Endothelial cell of umbilical vein (primary cell): ENCODE measurements around the gene SLC23A1. TPM values are rescaled to one million over a fixed set of nuclear protein-coding genes. Genes with fewer than 3 reads are reported as not detected.
A peak's percentile ranks its signal among the peaks of the same experiment; 100 is the strongest.

ENCODE experiments used
- BruUV-seq: library from RNA; stranded (reverse); fragments of 400-500 nt; replicated peaks from 2 replicates; lab custom pipeline; 2021; lab: Mats Ljungman, UMichigan
- CTCF ChIA-PET: fragments of 300-600, 350-600 bp; sonication (Branson Sonifier 250); formaldehyde crosslinking; loops from one replicate; lab custom pipeline; 2021; ENCODE audit warnings: antibody characterized with exemption, inconsistent platforms; lab: Charles Lee
- POLR2A ChIA-PET: fragments of 300-600, 350-600 bp; sonication (Branson Sonifier 250); formaldehyde crosslinking; loops from one replicate; lab custom pipeline; 2021; ENCODE audit warnings: antibody characterized with exemption, inconsistent platforms; lab: Charles Lee
- DNase-seq: peaks from one replicate; pipeline ENCODE4 v3.0.0-alpha.2; 2011; ENCODE audit warnings: low read depth, low spot score
- FAIRE-seq: peaks from 2 replicates; lab custom pipeline; 2011; peaks lifted over from hg19 to GRCh38; lab: Jason Lieb, UNC
- H2AFZ ChIP-seq: 2 replicates; pipeline ENCODE4 v1.6.0; 2012; ENCODE audit warnings: low read depth, low read length, control low read depth, inconsistent platforms
- H3K27ac ChIP-seq: 2 replicates; pipeline ENCODE4 v1.5.1; 2011; ENCODE audit warnings: low read depth, mild to moderate bottlenecking, control low read depth, low read length, moderate library complexity; ENCODE audit not compliant: insufficient read depth
- H3K27me3 ChIP-seq, 2 experiments: 2 replicates each; pipeline versions ENCODE4 v1.6.0 to v1.6.1; 2011; ENCODE audit warnings: low read length in 2 of 2, mixed read lengths in 1 of 2; ENCODE audit not compliant: control insufficient read depth in 2 of 2, insufficient read depth in 2 of 2
- H3K36me3 ChIP-seq, 2 experiments: 2 replicates in 1 of 2; 3 replicates in 1 of 2; pipeline ENCODE4 v1.5.1; 2011; ENCODE audit warnings: low read length in 2 of 2, mild to moderate bottlenecking in 1 of 2, moderate library complexity in 1 of 2; ENCODE audit not compliant: control insufficient read depth in 2 of 2, insufficient read depth in 2 of 2; ENCODE audit errors: extremely low read depth in 1 of 2
- H3K4me1 ChIP-seq: 3 replicates; pipeline ENCODE4 v1.5.1; 2011; ENCODE audit warnings: mild to moderate bottlenecking, low read length; ENCODE audit not compliant: control insufficient read depth, insufficient read depth; ENCODE audit errors: extremely low read depth
- H3K4me2 ChIP-seq: 2 replicates; pipeline ENCODE4 v1.6.1; 2011; ENCODE audit warnings: low read length, control low read depth, mixed read lengths; ENCODE audit not compliant: insufficient read depth
- H3K4me3 ChIP-seq, 3 experiments: fragments of 200-600 bp in 1 of 3; sonication (generic), shearing (Covaris generic) in 1 of 3; replicated peaks in 1 of 3; 2 replicates each; pipeline ENCODE4 v1.5.1; 2011 to 2016; ENCODE audit warnings: control low read depth in 3 of 3, low read length in 3 of 3, mild to moderate bottlenecking in 2 of 3, inconsistent platforms in 1 of 3, low read depth in 1 of 3, moderate library complexity in 1 of 3; ENCODE audit not compliant: insufficient read depth in 1 of 3
- H3K79me2 ChIP-seq: 2 replicates; pipeline ENCODE4 v1.6.0; 2012; ENCODE audit warnings: low read length, inconsistent platforms; ENCODE audit not compliant: control insufficient read depth, insufficient read depth
- H3K9ac ChIP-seq: replicated peaks from 2 replicates; pipeline ENCODE3; 2011; ENCODE audit warnings: low read length, control low read depth; ENCODE audit not compliant: insufficient read depth; ENCODE audit errors: extremely low read depth
- H3K9me1 ChIP-seq: replicated peaks from 3 replicates; pipeline ENCODE4 v1.6.0; 2011; ENCODE audit warnings: mild to moderate bottlenecking, low read length; ENCODE audit not compliant: control insufficient read depth, insufficient read depth; ENCODE audit errors: extremely low read depth
- H3K9me3 ChIP-seq: replicated peaks from 2 replicates; pipeline ENCODE4 v1.5.1; 2012; ENCODE audit warnings: low read length, inconsistent platforms; ENCODE audit not compliant: control insufficient read depth, insufficient read depth
- H4K20me1 ChIP-seq: replicated peaks from 2 replicates; pipeline ENCODE3; 2011; ENCODE audit warnings: mild to moderate bottlenecking, low read length; ENCODE audit not compliant: control insufficient read depth, insufficient read depth; ENCODE audit errors: extremely low read depth
- EZH2 ChIP-seq: IDR thresholded peaks from 2 replicates; pipeline ENCODE4 v1.6.1; 2012; ENCODE audit warnings: borderline replicate concordance, low read depth, mild to moderate bottlenecking, moderate library complexity, low read length, inconsistent platforms; ENCODE audit not compliant: severe bottlenecking
- MYC ChIP-seq: IDR thresholded peaks from one replicate; pipeline ENCODE4 v1.6.1; 2011; ENCODE audit warnings: mild to moderate bottlenecking, low read depth, low read length
- dilution Hi-C: fragments of 300-500 bp; cut with MboI; formaldehyde crosslinking; loops from one replicate; pipeline ENCODE4 v1.15.0; 2019; ENCODE audit warnings: low sequenced_read_pairs; ENCODE audit not compliant: extremely low pct_ligation_motif_present
- intact Hi-C: fragments of 100-400 bp; cut with micrococcal nuclease; formaldehyde crosslinking; loops from one replicate; pipeline ENCODE4 v1.10.0; 2022
- polyA plus RNA-seq, 4 experiments: library from polyadenylated mRNA; depleted of rRNA in 3 of 4; stranded (reverse) in 3 of 4; unstranded in 1 of 4; fragments of >200 nt; gene quantifications; 2 replicates each; pipeline versions ENCODE4 v1.2.1 to v1.2.3, GENCODE V29; 2011 to 2012; ENCODE audit warnings: missing spikeins in 1 of 4
- total RNA-seq: library from RNA; stranded (reverse); gene quantifications from 2 replicates; pipeline ENCODE4 v1.2.3, GENCODE V29; 2021
- TF ChIP-seq, protein P1 (sequence below): IDR thresholded peaks from 2 replicates; pipeline ENCODE4 v1.6.1; 2011; ENCODE audit not compliant: insufficient read depth, insufficient read length
- TF ChIP-seq, protein P2 (sequence below), 2 donors: IDR thresholded peaks; 1 replicate in 1 of 2; 2 replicates in 1 of 2; pipeline ENCODE4 v1.5.1; 2011; ENCODE audit warnings: low read length in 2 of 2, mild to moderate bottlenecking in 2 of 2, moderate library complexity in 2 of 2, control low read depth in 1 of 2, inconsistent platforms in 1 of 2, low read depth in 1 of 2; ENCODE audit not compliant: insufficient read depth in 1 of 2; ENCODE audit errors: extremely low read depth in 1 of 2

The SLC23A1 gene
- total and polyA plus RNA-seq, 2 donors (not counting 3 experiments of a cell fraction or from before 2014, with no cell fraction given) = not detected

DNA sequence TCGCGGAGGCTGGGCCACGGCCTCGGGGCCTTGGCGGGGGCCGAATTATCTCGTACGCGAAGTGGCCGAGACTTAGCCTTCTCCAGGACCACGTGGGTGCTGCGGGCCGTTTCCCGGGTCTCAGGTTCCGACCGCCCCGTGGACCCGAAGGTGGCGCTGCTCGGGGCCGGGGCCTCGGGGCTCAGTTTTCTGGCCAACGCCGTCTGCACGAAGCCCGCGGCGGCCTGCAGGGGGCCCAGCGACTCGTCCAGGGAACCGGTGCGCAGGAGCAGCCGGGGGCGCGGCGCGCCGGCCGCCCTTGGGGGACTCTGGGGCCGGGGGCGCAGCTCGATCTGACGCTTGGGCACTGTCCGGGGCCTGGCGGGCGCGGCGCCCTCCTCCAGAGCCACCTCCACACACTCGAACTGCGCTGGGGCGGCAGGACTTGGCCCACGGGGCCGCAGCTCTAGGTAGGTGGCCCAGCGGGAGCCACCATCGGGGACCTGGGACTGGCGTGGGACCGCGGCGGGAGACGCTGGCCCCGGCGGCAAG is 11.1 kb upstream of the SLC23A1 start:
- H4K20me1 ChIP-seq = no peaks in the 10 kb centered on the region
- dilution Hi-C loops (no loop called here), intact Hi-C loops (loop anchor here (5.0 kb wide), 1 partner anchor 102 kb away; the partner anchor contains the start of gene MATR3)
- H3K4me1 ChIP-seq = peaks cover 6% of the 10 kb centered on the region
- H3K9ac ChIP-seq = no peak overlapping the region
- H3K27ac ChIP-seq = no peak overlapping the region
- peak overlapping the region; percentile 52 for H3K4me2 ChIP-seq
- peak; percentile 34 for DNase-seq
- H3K4me3 ChIP-seq = peak overlapping the region in 1 of 3 experiments; percentile 35
- no peaks in the 10 kb centered on the region for H3K9me3 ChIP-seq
- TF ChIP-seq MYC (no peak), EZH2 (peak; percentile 84)
- TF ChIP-seq, protein P1, sequence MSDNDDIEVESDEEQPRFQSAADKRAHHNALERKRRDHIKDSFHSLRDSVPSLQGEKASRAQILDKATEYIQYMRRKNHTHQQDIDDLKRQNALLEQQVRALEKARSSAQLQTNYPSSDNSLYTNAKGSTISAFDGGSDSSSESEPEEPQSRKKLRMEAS = no peak
- TF ChIP-seq, protein P2, sequence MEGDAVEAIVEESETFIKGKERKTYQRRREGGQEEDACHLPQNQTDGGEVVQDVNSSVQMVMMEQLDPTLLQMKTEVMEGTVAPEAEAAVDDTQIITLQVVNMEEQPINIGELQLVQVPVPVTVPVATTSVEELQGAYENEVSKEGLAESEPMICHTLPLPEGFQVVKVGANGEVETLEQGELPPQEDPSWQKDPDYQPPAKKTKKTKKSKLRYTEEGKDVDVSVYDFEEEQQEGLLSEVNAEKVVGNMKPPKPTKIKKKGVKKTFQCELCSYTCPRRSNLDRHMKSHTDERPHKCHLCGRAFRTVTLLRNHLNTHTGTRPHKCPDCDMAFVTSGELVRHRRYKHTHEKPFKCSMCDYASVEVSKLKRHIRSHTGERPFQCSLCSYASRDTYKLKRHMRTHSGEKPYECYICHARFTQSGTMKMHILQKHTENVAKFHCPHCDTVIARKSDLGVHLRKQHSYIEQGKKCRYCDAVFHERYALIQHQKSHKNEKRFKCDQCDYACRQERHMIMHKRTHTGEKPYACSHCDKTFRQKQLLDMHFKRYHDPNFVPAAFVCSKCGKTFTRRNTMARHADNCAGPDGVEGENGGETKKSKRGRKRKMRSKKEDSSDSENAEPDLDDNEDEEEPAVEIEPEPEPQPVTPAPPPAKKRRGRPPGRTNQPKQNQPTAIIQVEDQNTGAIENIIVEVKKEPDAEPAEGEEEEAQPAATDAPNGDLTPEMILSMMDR (IDR thresholded peaks at IDR 0.05; ENCODE audit: extremely low read depth in 1 of 2, insufficient read depth in 1 of 2, low read depth in 1 of 2, low read length in 2 of 2) = peak; percentile 43 to 64
- FAIRE-seq = peak; percentile 26
- CTCF ChIA-PET = interaction anchor here (0.5 to 1.0 kb wide), 2 partner anchors 8 to 1418 kb away, joined by 3 read pairs; no protein-coding TSS in a partner anchor
- H3K36me3 ChIP-seq = no peaks in the 10 kb centered on the region
- BruUV-seq = no TSS peak
- H3K27me3 ChIP-seq = peaks cover 7 to 14% of the 10 kb centered on the region in 2 experiments
- POLR2A ChIA-PET = no interaction called here
- no peaks in the 10 kb centered on the region for H3K79me2 ChIP-seq
- H3K9me1 ChIP-seq = no peaks in the 10 kb centered on the region
- peak overlapping the region; percentile 64 for H2AFZ ChIP-seq
